ENCODE measurements around the gene ANKRD12. TPM values are rescaled to one million over a fixed set of nuclear protein-coding genes. Genes with fewer than 3 reads are reported as not detected.
A peak's percentile ranks its signal among the peaks of the same experiment; 100 is the strongest.

Gene ANKRD12
- total and polyA plus RNA-seq, 12 donors = 14.1 to 91.2 (median 36.5) TPM

DNA sequence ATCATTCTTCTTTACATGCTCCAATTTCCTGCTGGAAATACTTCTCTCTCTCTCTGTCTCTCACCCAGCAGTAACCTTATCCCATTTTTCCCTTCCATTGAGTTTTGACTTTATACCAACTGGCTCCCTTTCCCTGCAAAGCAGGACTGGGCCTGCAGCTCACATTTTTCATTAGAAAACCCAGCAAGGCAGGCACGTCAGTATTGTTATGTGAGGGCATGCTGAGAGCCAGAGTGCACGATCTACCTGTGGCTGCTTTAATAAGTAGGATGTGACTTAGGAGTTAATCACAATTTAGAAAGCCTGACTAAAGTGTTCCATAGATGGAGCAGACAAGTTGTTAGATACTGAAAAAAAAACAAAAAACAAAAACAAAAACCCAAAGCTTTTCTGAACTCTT, 39.2 kb upstream of the ANKRD12 start:
- WGBS, 4 donors = 79 to 83% (median 82%) methylated on average over 2 of the region's 2 CpGs
- Histone ChIP-seq H3K4me1 (replicated peaks in 1 of 2) (peaks cover 0 to 15% of the 10 kb centered on the region in 2 donors), H3K27me3 (no peaks in the 10 kb centered on the region), H3K9me3 (replicated peaks in 1 of 3) (no peaks in the 10 kb centered on the region), H3K36me3 (replicated peaks in 1 of 2) (no peaks in the 10 kb centered on the region), H3K27ac (no peak overlapping the region), H3K4me3 (no peak overlapping the region)
- no peak for DNase-seq
- no peak for TF ChIP-seq POLR2A (IDR thresholded peaks at IDR 0.05)
- TF ChIP-seq, protein P1, sequence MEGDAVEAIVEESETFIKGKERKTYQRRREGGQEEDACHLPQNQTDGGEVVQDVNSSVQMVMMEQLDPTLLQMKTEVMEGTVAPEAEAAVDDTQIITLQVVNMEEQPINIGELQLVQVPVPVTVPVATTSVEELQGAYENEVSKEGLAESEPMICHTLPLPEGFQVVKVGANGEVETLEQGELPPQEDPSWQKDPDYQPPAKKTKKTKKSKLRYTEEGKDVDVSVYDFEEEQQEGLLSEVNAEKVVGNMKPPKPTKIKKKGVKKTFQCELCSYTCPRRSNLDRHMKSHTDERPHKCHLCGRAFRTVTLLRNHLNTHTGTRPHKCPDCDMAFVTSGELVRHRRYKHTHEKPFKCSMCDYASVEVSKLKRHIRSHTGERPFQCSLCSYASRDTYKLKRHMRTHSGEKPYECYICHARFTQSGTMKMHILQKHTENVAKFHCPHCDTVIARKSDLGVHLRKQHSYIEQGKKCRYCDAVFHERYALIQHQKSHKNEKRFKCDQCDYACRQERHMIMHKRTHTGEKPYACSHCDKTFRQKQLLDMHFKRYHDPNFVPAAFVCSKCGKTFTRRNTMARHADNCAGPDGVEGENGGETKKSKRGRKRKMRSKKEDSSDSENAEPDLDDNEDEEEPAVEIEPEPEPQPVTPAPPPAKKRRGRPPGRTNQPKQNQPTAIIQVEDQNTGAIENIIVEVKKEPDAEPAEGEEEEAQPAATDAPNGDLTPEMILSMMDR (IDR thresholded peaks at IDR 0.05) = no peak
- intact Hi-C loops (cut with DNase I) = no loop called here

GRCh38 chr18:9100796-9101195, 35.8 kb upstream of the ANKRD12 start:
- H3K9me3 ChIP-seq (replicated peaks in 1 of 3) = no peaks in the 10 kb centered on the region
- intact Hi-C loops (cut with DNase I) = no loop called here
- H3K27ac ChIP-seq = peak overlapping the region in 1 of 5 donors; percentile 95
- TF ChIP-seq POLR2A (IDR thresholded peaks at IDR 0.05) = no peak
- TF ChIP-seq, protein P1 (IDR thresholded peaks at IDR 0.05) = no peak
- H3K4me3 ChIP-seq = no peak overlapping the region
- no peak for DNase-seq
- peaks cover 23 to 34% of the 10 kb centered on the region in 2 donors for H3K4me1 ChIP-seq (replicated peaks in 1 of 2)
- H3K36me3 ChIP-seq (replicated peaks in 1 of 2) = no peaks in the 10 kb centered on the region
- 93 to 97% (median 95%) methylated on average over 3 of the region's 3 CpGs for WGBS, 4 donors
- H3K27me3 ChIP-seq = no peaks in the 10 kb centered on the region

GRCh38 chr18:9101730-9102507, 34.7 kb upstream of the ANKRD12 start:
- Histone ChIP-seq H3K27me3 (no peaks in the 10 kb centered on the region), H3K4me3 (peak overlapping the region; percentile 32 to 85 (median 72)), H3K9me3 (replicated peaks in 1 of 3) (no peaks in the 10 kb centered on the region), H3K27ac (peak overlapping the region; percentile 73 to 95 (median 92)), H3K4me1 (replicated peaks in 1 of 2) (peaks cover 34 to 45% of the 10 kb centered on the region in 2 donors), H3K36me3 (replicated peaks in 1 of 2) (no peaks in the 10 kb centered on the region)
- peak in 1 of 7 donors; percentile 25 for DNase-seq
- intact Hi-C loops (cut with DNase I) = no loop called here
- 0 to 1% (median 0%) methylated on average over 14 to 17 of the region's 17 CpGs for WGBS, 4 donors
- TF ChIP-seq POLR2A (IDR thresholded peaks at IDR 0.05) = peak in 1 of 2 donors; percentile 26
- TF ChIP-seq, protein P1 (IDR thresholded peaks at IDR 0.05) = no peak

GRCh38 chr18:9102508-9103375, 33.8 kb upstream of the ANKRD12 start, which contains the start of gene NDUFV2:
NDUFV2 (plus strand) TSS chr18:9102699; CDS start chr18:9102744, 45 bp downstream.
- peak within 1 kb of the TSS; percentile 60 to 85 (median 81) for H3K4me3 ChIP-seq
- no peaks in the 10 kb centered on the region for H3K36me3 ChIP-seq (replicated peaks in 1 of 2)
- peak; percentile 92 to 98 (median 96) for DNase-seq
- H3K9me3 ChIP-seq (replicated peaks in 1 of 3) = no peaks in the 10 kb centered on the region
- TF ChIP-seq, protein P1 (IDR thresholded peaks at IDR 0.05) = no peak
- peak; percentile 29 to 88 for TF ChIP-seq POLR2A (IDR thresholded peaks at IDR 0.05)
- H3K27ac ChIP-seq = peak within 1 kb of the TSS; percentile 73 to 95 (median 92)
- H3K27me3 ChIP-seq = no peaks in the 10 kb centered on the region
- intact Hi-C loops (cut with DNase I) = no loop called here
- H3K4me1 ChIP-seq (replicated peaks in 1 of 2) = peaks cover 39 to 53% of the 10 kb centered on the region in 2 donors
- whole genome bisulfite sequencing, 4 donors = 0 to 3% (median 1%) methylated on average over 17 to 64 of the region's 64 CpGs
